ENCODE results near the gene FAM221B.
A peak's percentile ranks its signal among the peaks of the same experiment; 100 is the strongest.

Gene FAM221B

GRCh38 chr9:35791297-35791921 lies 37.1 kb downstream of the FAM221B start, which contains the start of gene NPR2:
Gene NPR2, plus strand, starts transcription at chr9:35791591. Its CDS starts 818 bp downstream, at chr9:35792409.
- no peak for DNase-seq (ENCODE audit: low read depth)

- DNase-seq (ENCODE audit: low read depth) = peak; percentile 69
Observed at GRCh38 chr9:35790385-35791296, 37.9 kb downstream of the FAM221B start.

- no peak for DNase-seq (ENCODE audit: low read depth)
Observed at GRCh38 chr9:35790025-35790384, 38.5 kb downstream of the FAM221B start.

- DNase-seq (ENCODE audit: low read depth) = no peak
Observed at GRCh38 chr9:35789541-35789940, 39.0 kb downstream of the FAM221B start.

- no peak for DNase-seq (ENCODE audit: low read depth)
Observed at GRCh38 chr9:35783418-35783817, 45.1 kb downstream of the FAM221B start.

GRCh38 chr9:35781066-35781465 lies 47.5 kb downstream of the FAM221B start:
- DNase-seq (ENCODE audit: low read depth) = no peak

GRCh38 chr9:35778496-35778895 lies 50.0 kb downstream of the FAM221B start:
- no peak for DNase-seq (ENCODE audit: low read depth)

- no peak for DNase-seq (ENCODE audit: low read depth)
Observed at GRCh38 chr9:35776018-35776417, 52.5 kb downstream of the FAM221B start.

- no peak for DNase-seq (ENCODE audit: low read depth)
Observed at GRCh38 chr9:35774907-35775635, 53.5 kb downstream of the FAM221B start.

GRCh38 chr9:35771943-35772342 lies 56.6 kb downstream of the FAM221B start:
- DNase-seq (ENCODE audit: low read depth) = no peak

GRCh38 chr9:35771534-35771933 lies 57.0 kb downstream of the FAM221B start:
- no peak for DNase-seq (ENCODE audit: low read depth)

GRCh38 chr9:35771075-35771433 lies 57.5 kb downstream of the FAM221B start:
- DNase-seq (ENCODE audit: low read depth) = no peak

GRCh38 chr9:35769763-35770162 lies 58.8 kb downstream of the FAM221B start:
- no peak for DNase-seq (ENCODE audit: low read depth)

- DNase-seq (ENCODE audit: low read depth) = no peak
Observed at GRCh38 chr9:35767458-35767857, 61.1 kb downstream of the FAM221B start.

- no peak for DNase-seq (ENCODE audit: low read depth)
Observed at GRCh38 chr9:35766997-35767396, 61.5 kb downstream of the FAM221B start.

Data from stromal cell of bone marrow (primary cell).